GM10248 (cell line): ENCODE results near the gene ST7L.

Experiments used
- CTCF ChIA-PET: fragments of 300-600 bp; sonication (Branson Sonifier 250); formaldehyde crosslinking; extraction: SDS; loops from one replicate; lab custom pipeline; 2021; ENCODE audit warnings: antibody characterized with exemption; lab: Yijun Ruan, JAX
- POLR2A ChIA-PET: fragments of 350-650 bp; sonication (Branson Sonifier 250); formaldehyde crosslinking; extraction: SDS; loops from one replicate; lab custom pipeline; 2020; ENCODE audit warnings: antibody characterized with exemption; lab: Yijun Ruan, JAX
- DNase-seq: peaks from one replicate; pipeline ENCODE4 v3.0.0; 2012; ENCODE audit errors: extremely low spot score
- CTCF ChIP-seq: IDR thresholded peaks from 2 replicates; pipeline ENCODE4 v1.5.1; 2012; ENCODE audit warnings: mild to moderate bottlenecking, low read depth; ENCODE audit errors: extremely low read depth, missing control alignments, control extremely low read depth

Gene ST7L, protein sequence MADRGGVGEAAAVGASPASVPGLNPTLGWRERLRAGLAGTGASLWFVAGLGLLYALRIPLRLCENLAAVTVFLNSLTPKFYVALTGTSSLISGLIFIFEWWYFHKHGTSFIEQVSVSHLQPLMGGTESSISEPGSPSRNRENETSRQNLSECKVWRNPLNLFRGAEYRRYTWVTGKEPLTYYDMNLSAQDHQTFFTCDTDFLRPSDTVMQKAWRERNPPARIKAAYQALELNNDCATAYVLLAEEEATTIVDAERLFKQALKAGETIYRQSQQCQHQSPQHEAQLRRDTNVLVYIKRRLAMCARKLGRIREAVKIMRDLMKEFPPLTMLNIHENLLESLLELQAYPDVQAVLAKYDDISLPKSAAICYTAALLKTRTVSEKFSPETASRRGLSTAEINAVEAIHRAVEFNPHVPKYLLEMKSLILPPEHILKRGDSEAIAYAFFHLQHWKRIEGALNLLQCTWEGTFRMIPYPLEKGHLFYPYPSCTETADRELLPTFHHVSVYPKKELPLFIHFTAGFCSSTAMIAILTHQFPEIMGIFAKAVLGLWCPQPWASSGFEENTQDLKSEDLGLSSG

DNA sequence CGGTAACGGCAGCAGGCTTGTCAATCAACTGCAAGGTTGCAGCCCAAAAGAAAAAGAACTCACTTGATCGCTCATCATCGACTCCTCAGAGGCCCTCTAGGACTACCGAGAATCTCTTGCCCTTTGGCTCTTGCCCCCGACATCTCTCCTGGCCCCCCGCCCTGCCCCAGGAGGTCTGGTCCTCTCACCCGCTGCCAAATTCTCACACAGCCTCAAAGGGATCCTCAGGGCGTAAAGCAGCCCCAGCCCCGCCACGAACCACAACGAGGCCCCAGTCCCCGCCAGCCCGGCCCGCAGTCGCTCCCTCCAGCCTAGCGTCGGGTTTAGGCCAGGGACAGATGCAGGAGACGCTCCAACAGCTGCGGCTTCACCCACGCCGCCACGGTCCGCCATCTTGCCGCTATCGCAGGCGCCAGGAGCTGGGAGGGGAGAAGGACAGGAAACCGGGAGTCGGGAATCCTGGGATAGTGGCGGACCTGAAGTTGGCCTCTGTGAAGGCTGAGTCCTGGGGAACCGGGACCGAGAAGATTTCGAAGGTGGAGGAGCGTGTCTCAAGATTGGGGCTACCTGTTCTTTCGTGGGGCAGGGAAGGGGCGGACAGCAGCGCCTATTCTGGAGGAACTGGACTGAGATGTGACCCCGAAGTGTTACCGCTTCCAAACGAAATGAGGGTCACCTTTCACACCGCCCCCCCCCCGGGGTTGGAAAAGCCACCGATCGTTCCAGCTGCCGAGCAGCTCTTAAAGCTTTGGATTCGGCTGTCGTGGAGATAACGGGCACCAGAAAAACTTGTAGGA lies at the start of gene ST7L:
TSS of gene ST7L (minus strand) at position 421 of the 797 bp plus-strand sequence. CDS start at position 393, 28 bp downstream.
- DNase-seq = peak; percentile 39
- ChIA-PET POLR2A (interaction anchor here (0.9 to 1.5 kb wide), 4 partner anchors 19 to 225 kb away, joined by 3 to 4 read pairs (median 3); partner anchors contain the start of genes MOV10 and PPM1J), CTCF (interaction anchor here (1.0 to 4.0 kb wide), 7 partner anchors 9 to 249 kb away, joined by 3 to 17 read pairs (median 3); no protein-coding TSS in a partner anchor)
- no peak for TF ChIP-seq CTCF

DNA sequence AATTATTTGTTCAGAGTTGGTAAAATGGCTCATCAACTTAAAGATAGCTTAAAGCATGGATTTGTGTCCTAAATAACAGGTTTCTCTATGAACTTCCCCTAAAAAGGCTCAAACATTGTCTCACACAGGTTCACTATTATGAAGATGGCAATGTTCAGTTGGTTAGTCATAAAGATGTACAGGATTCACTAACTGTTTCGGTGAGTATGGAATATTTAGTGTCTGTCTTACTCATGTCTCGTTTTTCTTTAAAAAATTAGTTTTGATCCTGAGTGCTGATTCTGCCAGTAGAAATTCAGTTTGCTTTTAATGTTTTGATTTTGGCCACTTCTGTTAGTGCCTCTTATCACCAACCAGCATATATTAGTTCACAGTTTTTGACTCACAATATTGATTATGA lies 48.0 kb upstream of the ST7L start:
- no peak for TF ChIP-seq CTCF
- CTCF ChIA-PET = interaction anchor here (1.0 kb wide), 1 partner anchor 14 kb away, joined by 5 read pairs; no protein-coding TSS in a partner anchor
- POLR2A ChIA-PET = no interaction called here
- no peak for DNase-seq

- CTCF ChIA-PET = interaction anchor here (1.0 to 1.9 kb wide), 2 partner anchors 15 to 18 kb away, joined by 4 to 6 read pairs; no protein-coding TSS in a partner anchor
- TF ChIP-seq CTCF = no peak
- DNase-seq = no peak
- POLR2A ChIA-PET = no interaction called here
Observed at GRCh38 chr1:112665857-112666256, 46.9 kb upstream of the ST7L start.

DNA sequence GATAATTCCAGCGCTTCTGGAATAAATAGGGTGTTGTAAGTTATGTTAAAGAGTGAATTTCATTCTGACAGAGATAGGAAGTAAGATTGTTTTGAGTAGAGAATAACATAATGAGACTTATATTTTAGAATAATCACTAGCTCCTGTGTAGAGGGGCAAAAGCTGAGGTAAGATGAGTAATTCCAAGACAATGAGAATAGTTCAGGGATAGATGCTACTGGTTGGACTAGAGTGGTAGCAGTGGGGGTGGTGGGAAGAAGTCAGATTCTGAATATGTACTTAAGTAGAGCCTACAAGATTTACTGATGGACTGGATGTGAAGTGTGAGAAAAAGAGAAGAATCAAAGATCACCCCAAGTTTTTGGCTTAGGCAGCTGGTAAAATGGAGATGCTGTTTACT lies 32.3 kb upstream of the ST7L start:
- POLR2A ChIA-PET = interaction anchor here (0.6 kb wide), 1 partner anchor 36 kb away, joined by 3 read pairs; no protein-coding TSS in a partner anchor
- no peak for DNase-seq
- TF ChIP-seq CTCF = no peak
- CTCF ChIA-PET = interaction anchor here (1.2 to 6.0 kb wide), 8 partner anchors 10 to 260 kb away, joined by 3 to 34 read pairs (median 6); no protein-coding TSS in a partner anchor

DNA sequence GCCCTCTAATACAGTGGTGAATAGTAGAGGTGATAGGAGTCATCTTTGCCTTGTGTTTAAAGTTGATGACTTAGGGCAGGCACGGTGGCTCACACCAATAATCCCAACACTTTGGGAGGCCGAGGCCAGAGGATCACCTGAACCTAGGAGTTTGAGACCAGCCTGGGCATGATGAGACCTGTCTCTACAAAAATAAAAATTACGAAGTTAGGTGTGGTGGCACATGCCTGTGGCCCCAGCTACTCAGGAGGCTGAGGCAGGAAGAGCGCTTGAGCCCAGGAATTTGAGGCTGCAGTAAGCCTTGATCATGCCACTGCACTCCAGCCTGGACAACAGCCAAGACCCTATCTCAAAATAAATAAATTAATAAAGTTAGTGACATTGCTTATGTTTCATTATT lies 27.3 kb upstream of the ST7L start:
- ChIA-PET POLR2A (interaction anchor here (1.0 kb wide), 1 partner anchor 28 kb away, joined by 6 read pairs; the partner anchor contains the start of gene MOV10), CTCF (interaction anchor here (0.9 to 1.6 kb wide), 2 partner anchors 27 to 32 kb away, joined by 3 to 6 read pairs; no protein-coding TSS in a partner anchor)
- TF ChIP-seq CTCF = no peak
- DNase-seq = no peak
